GM19395 (cell line): ENCODE measurements around the gene CACNA1B.
"Not testable (repeated sequence)": the region's sequence is repeated elsewhere in the genome, so short reads cannot be mapped to it uniquely, and the experiment has no call there.

Experiments used
- ATAC-seq: cut with Tn5 transposase; IDR thresholded peaks from one replicate; pipeline ENCODE4 v1.9.1; 2021; ENCODE audit warnings: mild to moderate bottlenecking, moderate library complexity; ENCODE audit not compliant: unreplicated experiment

CACNA1B gene

GRCh38 chr9:137884547-137884946 lies 7.0 kb downstream of the CACNA1B start:
- ATAC-seq: not testable (repeated sequence)

- ATAC-seq: not testable (repeated sequence)
These were observed 7.5 kb downstream of the CACNA1B start for GRCh38 chr9:137885121-137885520.

- ATAC-seq: not testable (repeated sequence)
These were observed 11.0 kb downstream of the CACNA1B start for GRCh38 chr9:137888621-137889020.

- not testable (repeated sequence) for ATAC-seq
These were observed 12.4 kb downstream of the CACNA1B start for GRCh38 chr9:137889966-137890365.

- ATAC-seq: not testable (repeated sequence)
These were observed 13.4 kb downstream of the CACNA1B start for GRCh38 chr9:137890768-137891587.

GRCh38 chr9:137891588-137892423 lies 14.2 kb downstream of the CACNA1B start:
- ATAC-seq: no peak

- no peak for ATAC-seq
These were observed 15.0 kb downstream of the CACNA1B start for GRCh38 chr9:137892424-137893191.

- no peak for ATAC-seq
These were observed 16.1 kb downstream of the CACNA1B start for GRCh38 chr9:137893670-137894069.

GRCh38 chr9:137899551-137900360 lies 22.2 kb downstream of the CACNA1B start:
- no peak for ATAC-seq

GRCh38 chr9:137900584-137901310 lies 23.2 kb downstream of the CACNA1B start:
- ATAC-seq: no peak

GRCh38 chr9:137902646-137903045 lies 25.1 kb downstream of the CACNA1B start:
- no peak for ATAC-seq

GRCh38 chr9:137905740-137906139 lies 28.2 kb downstream of the CACNA1B start:
- no peak for ATAC-seq

GRCh38 chr9:137907776-137908175 lies 30.2 kb downstream of the CACNA1B start:
- ATAC-seq: no peak

- no peak for ATAC-seq
These were observed 35.1 kb downstream of the CACNA1B start for GRCh38 chr9:137912671-137913070.

- ATAC-seq: no peak
These were observed 35.5 kb downstream of the CACNA1B start for GRCh38 chr9:137913132-137913531.

GRCh38 chr9:137913771-137914767 lies 36.5 kb downstream of the CACNA1B start:
- ATAC-seq: no peak

- no peak for ATAC-seq
These were observed 39.0 kb downstream of the CACNA1B start for GRCh38 chr9:137916540-137916939.

GRCh38 chr9:137917116-137917515 lies 39.5 kb downstream of the CACNA1B start:
- ATAC-seq: no peak
